HG03575 (cell line): ENCODE data around the gene MCU.
"Not testable (repeated sequence)": the region's sequence is repeated elsewhere in the genome, so short reads cannot be mapped to it uniquely, and the experiment has no call there.

ENCODE experiments used
- ATAC-seq: cut with Tn5 transposase; IDR thresholded peaks from one replicate; pipeline ENCODE4 v1.9.1; 2021; ENCODE audit not compliant: unreplicated experiment, insufficient number of reproducible peaks, low FRiP score; ENCODE audit errors: extremely low read depth

Gene MCU

DNA sequence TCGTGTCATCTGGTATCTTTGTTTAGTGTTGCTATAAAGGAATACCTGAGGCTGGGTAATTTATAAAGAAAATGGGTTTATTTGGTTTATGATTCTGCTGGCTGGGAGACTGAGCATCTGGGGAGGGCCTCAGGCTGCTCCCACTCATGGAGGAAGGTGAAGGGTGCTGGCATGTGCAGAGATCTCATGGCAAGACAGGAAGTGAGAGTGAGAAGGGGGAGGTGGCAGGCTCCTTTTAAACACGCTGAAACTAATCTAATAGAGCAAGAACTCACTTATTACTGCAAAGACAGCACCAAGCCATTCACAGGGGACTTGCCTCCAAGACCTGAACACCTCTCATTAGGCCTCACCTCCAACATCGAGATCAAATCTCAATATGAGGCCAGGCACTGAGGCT lies 212.9 kb downstream of the MCU start:
- ATAC-seq, result no peak

DNA sequence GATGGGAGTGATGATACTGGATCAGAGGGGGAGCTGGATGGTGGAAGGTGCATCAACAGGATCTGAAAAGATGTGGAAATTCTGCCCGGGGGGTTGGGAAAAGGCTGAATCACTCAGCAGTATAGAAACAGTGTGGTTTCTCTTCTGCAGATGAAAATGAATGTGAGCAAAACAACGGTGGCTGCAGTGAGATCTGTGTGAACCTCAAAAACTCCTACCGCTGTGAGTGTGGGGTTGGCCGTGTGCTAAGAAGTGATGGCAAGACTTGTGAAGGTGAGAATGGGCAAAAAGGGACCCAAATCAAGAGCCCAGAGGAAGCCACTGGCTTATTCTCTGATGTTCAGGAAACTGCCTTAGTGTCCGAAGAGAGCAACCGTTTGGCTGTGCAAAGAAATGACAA lies 214.5 kb downstream of the MCU start:
- no peak for ATAC-seq

DNA sequence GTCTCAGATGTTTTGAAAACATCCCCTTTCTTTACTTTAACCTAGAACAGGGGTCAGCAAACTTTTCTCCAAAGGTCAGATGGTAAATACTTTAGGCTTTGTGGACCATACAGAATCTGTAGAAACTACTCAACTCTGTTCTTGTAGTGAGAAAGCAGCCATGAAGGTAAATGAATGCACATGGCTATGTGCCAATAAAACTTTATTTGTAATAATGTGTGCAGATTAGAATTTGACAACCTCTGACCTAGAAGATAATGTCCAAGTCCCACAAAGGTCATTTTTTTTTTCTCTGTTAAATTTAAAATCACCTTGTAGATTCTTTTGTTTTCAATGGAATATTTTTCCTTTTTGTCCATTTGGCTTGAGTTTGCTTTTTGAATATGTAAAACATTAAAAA lies 218.8 kb downstream of the MCU start:
- no peak for ATAC-seq

DNA sequence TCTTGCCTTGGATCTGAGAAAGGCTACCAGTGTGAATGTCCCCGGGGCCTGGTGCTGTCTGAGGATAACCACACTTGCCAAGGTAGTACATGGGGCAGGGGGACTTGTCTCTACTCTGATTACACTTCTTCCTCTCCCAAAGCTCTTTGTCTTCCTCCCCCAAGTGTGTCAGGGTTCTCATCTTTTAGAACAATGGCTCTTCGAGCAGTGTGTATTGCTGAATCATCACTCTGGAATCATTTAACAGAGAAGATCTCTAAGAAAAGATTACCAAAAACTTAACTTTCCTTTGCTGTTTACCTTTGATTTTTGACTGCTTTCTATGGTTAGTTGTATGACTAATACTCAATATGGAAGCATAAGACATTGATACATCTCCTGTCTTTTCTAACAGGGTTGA lies 219.8 kb downstream of the MCU start:
- no peak for ATAC-seq

DNA sequence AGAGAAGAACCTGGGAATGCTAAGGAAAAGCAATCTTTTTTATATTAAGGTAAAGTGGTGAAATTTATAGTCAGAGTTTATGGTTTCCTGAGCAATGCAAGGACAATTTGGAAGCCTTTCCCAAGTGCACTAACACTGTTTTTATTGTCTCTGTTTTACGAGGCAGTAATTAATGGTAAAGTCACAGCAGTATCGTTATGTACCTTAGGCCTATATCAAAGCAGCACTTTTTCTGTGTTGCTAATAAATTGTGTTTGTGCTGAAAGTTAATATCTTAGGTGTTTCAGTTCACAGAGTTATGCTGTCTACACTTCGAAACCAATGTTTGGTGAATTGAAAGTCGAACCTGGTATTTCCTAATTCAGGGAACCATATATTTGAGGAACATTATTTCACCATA lies 220.8 kb downstream of the MCU start:
- ATAC-seq, result no peak

DNA sequence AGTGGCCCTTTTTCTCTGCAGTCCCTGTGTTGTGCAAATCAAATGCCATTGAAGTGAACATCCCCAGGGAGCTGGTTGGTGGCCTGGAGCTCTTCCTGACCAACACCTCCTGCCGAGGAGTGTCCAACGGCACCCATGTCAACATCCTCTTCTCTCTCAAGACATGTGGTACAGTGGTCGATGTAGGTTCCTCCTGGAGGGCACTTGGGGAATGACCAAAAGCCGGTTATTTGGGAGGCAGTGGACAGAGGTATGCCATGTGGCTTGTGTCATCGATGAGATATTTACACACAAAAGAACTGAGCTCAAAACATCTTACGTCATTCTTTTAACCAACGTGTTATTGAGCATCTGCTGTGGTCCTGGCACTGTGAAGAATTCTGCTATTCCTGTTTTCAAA lies 221.3 kb downstream of the MCU start:
- no peak for ATAC-seq

DNA sequence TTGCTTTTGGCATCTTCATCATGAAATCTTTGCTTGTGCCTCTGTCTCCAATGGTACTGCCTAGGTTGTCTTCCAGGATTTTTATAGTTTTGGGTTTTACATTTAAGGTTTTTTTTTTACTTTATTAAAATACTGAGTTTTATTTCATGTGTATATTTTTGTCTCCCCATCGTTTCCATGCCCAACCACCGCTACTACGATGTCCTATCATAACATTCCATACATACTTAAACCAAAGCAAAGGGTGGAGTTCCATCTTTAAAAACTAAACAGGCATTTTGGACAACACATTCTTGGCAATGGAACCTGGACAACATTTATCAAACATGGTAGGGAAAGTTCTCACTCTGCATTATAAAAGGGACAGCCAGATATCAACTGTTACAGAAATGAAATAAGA lies 225.3 kb downstream of the MCU start:
- ATAC-seq, result not testable (repeated sequence)

DNA sequence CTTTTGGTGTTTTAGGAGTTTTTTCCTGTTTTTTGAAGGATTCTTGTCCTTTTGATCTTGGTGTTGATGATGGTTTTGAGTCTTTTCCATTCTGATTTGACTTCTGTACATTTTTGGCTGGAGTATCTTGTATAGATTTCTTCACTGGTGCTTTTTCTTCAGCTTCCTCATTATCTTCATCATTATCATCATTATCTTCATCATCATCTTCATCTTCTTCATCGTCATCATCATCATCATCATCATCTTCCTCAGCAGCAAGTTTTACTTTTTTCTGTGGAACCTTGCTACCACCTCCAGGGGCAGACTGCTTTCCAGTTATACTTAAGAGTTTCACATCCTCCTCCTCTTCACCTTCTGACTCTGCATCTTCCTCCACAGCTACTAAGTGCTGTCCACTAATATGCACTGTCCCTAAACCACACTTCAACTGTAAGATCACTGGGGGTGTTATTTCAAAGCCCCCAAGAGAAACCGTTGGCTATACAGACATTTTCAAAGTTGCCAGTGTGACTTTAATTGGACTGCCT lies 225.9 kb downstream of the MCU start:
- ATAC-seq, result not testable (repeated sequence)

DNA sequence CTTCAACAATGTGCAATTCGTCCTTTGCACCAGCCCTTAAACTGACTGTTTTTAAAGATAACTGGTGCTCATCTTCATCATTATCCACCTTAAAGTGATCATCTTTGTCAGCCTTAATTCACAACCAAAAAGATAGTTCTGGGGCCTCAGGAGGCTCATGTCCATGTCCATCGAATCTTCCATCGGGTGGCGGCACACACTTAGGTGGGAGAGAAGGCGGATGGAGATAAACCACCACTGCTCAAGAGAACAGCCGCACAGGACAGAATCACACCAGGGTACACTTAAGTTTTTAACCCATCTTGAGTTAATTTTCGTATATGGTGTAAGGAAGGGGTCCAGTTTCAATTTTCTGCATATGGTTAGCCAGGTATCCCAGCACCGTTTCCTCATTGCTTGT lies 226.4 kb downstream of the MCU start:
- no peak for ATAC-seq

DNA sequence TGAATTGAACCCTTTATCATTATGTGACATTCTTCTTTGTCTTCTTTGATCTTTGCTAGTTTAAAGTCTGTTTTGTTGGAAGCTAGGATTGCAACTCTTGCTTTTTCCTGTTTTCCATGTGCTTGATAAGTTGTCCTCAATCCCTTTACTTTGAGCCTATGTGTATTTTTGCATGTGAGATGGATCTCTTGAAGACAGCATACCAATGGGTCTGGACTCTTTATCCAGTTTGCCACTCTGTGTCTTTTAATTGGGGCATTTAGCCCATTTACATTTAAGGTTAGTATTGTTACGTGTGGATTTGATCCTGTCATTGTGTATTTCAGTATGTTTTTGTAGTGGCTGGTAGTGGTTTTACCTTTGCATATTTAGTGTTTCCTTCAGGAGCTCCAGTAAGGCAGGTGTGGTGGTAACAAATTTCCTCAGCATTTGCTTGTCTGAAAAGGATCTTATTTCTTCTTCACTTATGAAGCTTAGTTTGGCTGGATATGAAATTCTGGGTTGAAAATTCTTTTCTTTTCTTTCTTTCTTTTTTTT lies 229.3 kb downstream of the MCU start:
- ATAC-seq, result not testable (repeated sequence)

DNA sequence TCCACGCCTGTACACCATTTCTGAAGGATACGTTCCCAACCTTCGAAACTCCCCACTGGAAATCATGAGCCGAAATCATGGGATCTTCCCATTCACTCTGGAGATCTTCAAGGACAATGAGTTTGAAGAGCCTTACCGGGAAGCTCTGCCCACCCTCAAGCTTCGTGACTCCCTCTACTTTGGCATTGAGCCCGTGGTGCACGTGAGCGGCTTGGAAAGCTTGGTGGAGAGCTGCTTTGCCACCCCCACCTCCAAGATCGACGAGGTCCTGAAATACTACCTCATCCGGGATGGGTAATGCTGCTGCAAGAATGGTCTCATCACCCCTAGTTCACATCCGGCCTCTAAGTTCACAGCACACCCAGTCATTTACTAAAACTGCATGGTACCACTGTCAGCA lies 232.4 kb downstream of the MCU start:
- ATAC-seq, result no peak

DNA sequence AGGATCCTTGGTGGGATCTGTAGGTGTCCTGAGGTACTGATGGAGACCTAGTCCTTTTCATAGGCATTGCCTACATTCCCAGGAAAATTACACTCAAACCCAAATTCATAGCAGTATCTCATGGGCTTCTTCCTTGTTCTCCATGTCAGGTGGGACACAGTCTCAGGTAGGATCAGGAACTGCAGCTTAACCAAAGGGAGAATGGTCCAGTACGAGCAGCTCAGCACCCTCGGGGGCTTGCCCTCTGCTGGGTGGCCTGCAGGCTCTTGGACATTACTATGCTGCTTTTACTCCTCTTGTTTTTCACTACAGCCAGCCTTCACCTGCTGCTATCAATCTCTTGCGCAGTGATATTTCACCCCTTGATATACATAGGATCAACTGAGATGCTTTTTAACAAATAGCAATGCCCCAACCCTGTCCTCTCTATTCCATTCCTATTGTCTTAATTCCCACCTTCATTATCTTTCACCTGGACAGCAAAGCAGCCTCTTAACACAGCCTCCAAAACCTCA lies 234.1 kb downstream of the MCU start:
- no peak for ATAC-seq

DNA sequence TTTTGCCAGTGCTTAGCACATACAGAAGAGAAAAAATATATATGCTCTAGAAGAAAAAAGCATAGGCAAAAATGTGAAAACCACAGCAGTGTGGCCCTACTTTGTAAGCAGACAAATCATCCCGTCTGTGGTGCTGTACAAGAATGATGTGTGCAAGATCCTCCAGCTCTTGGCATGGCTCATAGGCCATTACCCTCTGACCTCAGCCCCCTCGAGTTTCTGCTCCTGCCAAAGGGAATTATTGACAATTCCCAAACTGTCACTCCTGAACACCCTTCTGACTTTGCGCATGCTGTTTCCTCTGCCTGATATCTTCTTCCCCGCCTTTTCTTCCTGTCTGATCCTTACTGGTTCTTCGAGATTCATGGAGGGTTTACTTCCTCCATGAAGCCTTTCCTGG lies 235.5 kb downstream of the MCU start:
- ATAC-seq, result no peak

DNA sequence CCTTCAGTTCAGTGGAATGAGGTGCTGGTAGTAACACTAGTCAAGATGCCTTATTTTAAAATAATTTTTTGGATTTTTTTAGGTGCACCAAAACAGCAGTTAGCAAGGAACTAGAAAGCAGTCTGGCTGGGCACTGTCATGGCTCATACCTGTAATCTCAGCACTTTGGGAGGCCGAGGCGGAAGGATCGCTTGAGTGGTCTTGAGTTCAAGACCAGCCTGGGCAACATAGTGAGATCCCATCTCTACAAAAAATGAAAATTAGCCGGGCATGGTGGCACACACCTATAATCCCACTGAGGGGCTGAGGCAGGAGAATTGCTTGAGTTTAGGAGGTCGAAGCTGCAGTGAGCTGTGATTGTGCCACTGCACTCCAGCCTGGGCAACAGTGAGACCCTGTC lies 236.9 kb downstream of the MCU start:
- no peak for ATAC-seq

DNA sequence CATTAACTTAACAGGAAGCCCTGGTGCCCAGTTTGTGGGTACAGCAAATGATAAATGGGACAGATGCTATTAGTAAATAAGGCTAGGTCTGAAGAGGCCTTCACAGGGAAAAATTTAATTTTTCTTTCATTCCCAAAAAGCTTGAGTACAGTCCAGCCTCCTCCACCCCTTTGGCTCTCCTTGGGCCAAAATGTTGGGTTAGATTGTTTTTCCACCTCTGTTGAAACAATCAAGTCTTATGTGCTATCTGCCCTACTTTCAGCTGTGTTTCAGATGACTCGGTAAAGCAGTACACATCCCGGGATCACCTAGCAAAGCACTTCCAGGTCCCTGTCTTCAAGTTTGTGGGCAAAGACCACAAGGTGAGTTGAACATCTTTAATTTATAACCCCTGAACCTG lies 238.3 kb downstream of the MCU start:
- ATAC-seq, result no peak

DNA sequence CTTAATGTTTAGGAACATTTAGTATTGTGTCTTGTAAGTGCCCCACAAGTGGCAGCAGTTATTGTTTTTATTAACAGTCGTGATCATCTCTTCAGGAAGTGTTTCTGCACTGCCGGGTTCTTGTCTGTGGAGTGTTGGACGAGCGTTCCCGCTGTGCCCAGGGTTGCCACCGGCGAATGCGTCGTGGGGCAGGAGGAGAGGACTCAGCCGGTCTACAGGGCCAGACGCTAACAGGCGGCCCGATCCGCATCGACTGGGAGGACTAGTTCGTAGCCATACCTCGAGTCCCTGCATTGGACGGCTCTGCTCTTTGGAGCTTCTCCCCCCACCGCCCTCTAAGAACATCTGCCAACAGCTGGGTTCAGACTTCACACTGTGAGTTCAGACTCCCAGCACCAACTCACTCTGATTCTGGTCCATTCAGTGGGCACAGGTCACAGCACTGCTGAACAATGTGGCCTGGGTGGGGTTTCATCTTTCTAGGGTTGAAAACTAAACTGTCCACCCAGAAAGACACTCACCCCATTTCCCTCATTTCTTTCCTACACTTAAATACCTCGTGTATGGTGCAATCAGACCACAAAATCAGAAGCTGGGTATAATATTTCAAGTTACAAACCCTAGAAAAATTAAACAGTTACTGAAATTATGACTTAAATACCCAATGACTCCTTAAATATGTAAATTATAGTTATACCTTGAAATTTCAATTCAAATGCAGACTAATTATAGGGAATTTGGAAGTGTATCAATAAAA lies 240.5 kb downstream of the MCU start:
- no peak for ATAC-seq

DNA sequence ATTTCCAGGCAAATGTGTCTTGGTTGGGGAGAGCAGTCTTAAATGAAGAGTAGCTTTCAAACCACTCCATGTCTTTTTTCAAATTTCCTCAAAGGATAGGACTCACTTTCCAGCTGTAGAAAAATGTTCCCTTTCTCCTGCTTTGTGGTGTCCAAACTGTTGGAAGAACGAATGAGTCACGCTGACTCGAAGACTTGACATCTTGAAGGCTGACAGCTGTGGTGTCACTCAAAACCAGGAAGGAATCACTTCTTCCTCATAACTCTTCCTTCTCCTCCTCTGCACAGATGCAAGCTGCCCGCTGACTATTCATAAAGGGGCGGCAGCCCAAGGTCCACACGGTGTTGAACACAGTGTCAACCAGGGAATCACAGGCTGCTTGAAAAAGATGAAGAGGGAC lies 243.4 kb downstream of the MCU start:
- ATAC-seq, result no peak
